Liver (tissue), 9 donors: ENCODE measurements around the gene CAMK2B. TPM values are rescaled to one million over a fixed set of nuclear protein-coding genes. Genes with fewer than 3 reads are reported as not detected.

Experiments used
- DNase-seq: peaks from one replicate; pipeline ENCODE4 v3.0.0-alpha.2; 2017; ENCODE audit warnings: low spot score
- H3K27ac ChIP-seq, 2 donors: one replicate each; pipeline ENCODE4 v1.7.0; 2013; ENCODE audit warnings: inconsistent platforms in 2 of 2, low read length in 2 of 2, control low read depth in 1 of 2, low read depth in 1 of 2, mild to moderate bottlenecking in 1 of 2
- H3K27me3 ChIP-seq, 4 donors: one replicate each; pipeline versions ENCODE4 v1.6.1 to v1.7.0; 2013; ENCODE audit warnings: low read length in 3 of 4, inconsistent platforms in 1 of 4, mild to moderate bottlenecking in 1 of 4, moderate library complexity in 1 of 4; ENCODE audit not compliant: control insufficient read depth in 4 of 4, insufficient read depth in 4 of 4
- H3K36me3 ChIP-seq, 4 donors: one replicate each; pipeline versions ENCODE4 v1.6.1 to v1.7.0; 2013; ENCODE audit warnings: low read length in 3 of 4, mild to moderate bottlenecking in 3 of 4, low read depth in 1 of 4, moderate library complexity in 1 of 4; ENCODE audit not compliant: control insufficient read depth in 4 of 4, insufficient read depth in 3 of 4
- H3K4me1 ChIP-seq, 4 donors: one replicate each; pipeline versions ENCODE4 v1.6.1 to v1.7.0; 2013; ENCODE audit warnings: low read length in 3 of 4, mild to moderate bottlenecking in 3 of 4, moderate library complexity in 1 of 4; ENCODE audit not compliant: control insufficient read depth in 4 of 4, insufficient read depth in 4 of 4
- H3K4me3 ChIP-seq, 3 donors: one replicate each; pipeline versions ENCODE4 v1.6.1 to v1.7.0; 2013; ENCODE audit warnings: low read length in 3 of 3, control low read depth in 1 of 3, low read depth in 1 of 3, mild to moderate bottlenecking in 1 of 3
- H3K9ac ChIP-seq, 2 donors: one replicate each; pipeline ENCODE4 v1.7.0; 2013; ENCODE audit warnings: low read length in 2 of 2, mild to moderate bottlenecking in 2 of 2, moderate library complexity in 2 of 2, control low read depth in 1 of 2, low read depth in 1 of 2
- H3K9me3 ChIP-seq, 4 donors: one replicate each; pipeline versions ENCODE4 v1.6.1 to v1.7.0; 2013; ENCODE audit warnings: low read length in 3 of 4; ENCODE audit not compliant: control insufficient read depth in 4 of 4
- CTCF ChIP-seq: fragments of 150-350 bp; IDR thresholded peaks from 2 replicates; pipeline ENCODE4 v1.5.1; 2017; ENCODE audit warnings: improper control_type of control experiment, low read depth, low read length; ENCODE audit not compliant: missing input control
- GABPA ChIP-seq, 2 donors: IDR thresholded peaks in 1 of 2; conservative IDR thresholded peaks in 1 of 2; 2 replicates each; pipeline ENCODE4 v1.6.1; 2016; ENCODE audit warnings: antibody characterized with exemption in 2 of 2, mild to moderate bottlenecking in 1 of 2, moderate library complexity in 1 of 2
- HNF4A ChIP-seq, 2 donors: conservative IDR thresholded peaks; 2 replicates each; pipeline ENCODE4 v1.6.1; 2016; ENCODE audit warnings: antibody characterized with exemption in 2 of 2, mild to moderate bottlenecking in 2 of 2
- HNF4G ChIP-seq: IDR thresholded peaks from 2 replicates; pipeline ENCODE4 v1.6.1; 2016; ENCODE audit warnings: antibody characterized with exemption
- MAX ChIP-seq: IDR thresholded peaks from 2 replicates; pipeline ENCODE4 v1.6.1; 2016; ENCODE audit warnings: antibody characterized with exemption
- RAD21 ChIP-seq, 2 donors: IDR thresholded peaks; 2 replicates each; pipeline ENCODE4 v1.6.1; 2016; ENCODE audit warnings: antibody characterized with exemption in 2 of 2, mild to moderate bottlenecking in 2 of 2
- REST ChIP-seq: IDR thresholded peaks from 2 replicates; pipeline ENCODE4 v1.6.1; 2016; ENCODE audit warnings: antibody characterized with exemption, mild to moderate bottlenecking
- RXRA ChIP-seq, 2 donors: IDR thresholded peaks; 2 replicates each; pipeline ENCODE4 v1.6.1; 2017 to 2018; ENCODE audit warnings: antibody characterized with exemption in 2 of 2, mild to moderate bottlenecking in 1 of 2
- TAF1 ChIP-seq: conservative IDR thresholded peaks from 2 replicates; pipeline ENCODE4 v1.6.1; 2016; ENCODE audit warnings: antibody characterized with exemption, mild to moderate bottlenecking
- YY1 ChIP-seq: IDR thresholded peaks from 2 replicates; pipeline ENCODE4 v1.6.1; 2016; ENCODE audit warnings: antibody characterized with exemption, mild to moderate bottlenecking
- ZBTB33 ChIP-seq: IDR thresholded peaks from 2 replicates; pipeline ENCODE4 v1.6.1; 2016; ENCODE audit warnings: antibody characterized with exemption
- WGBS: extraction: QIAGEN DNeasy Blood & Tissue Kit; methylation state at CpG from one replicate; pipeline ENCODE4 v1.1.7; 2013; 5-methylcytosine and 5-hydroxymethylcytosine counted together
- polyA plus RNA-seq, 2 donors: library from polyadenylated mRNA; stranded (reverse) in 1 of 2; unstranded in 1 of 2; fragments of 200-250 nt in 1 of 2; fragments of >200 nt in 1 of 2; fragmentation: Nextera tagmentation in 1 of 2; extraction: Ambion mirVana in 1 of 2; gene quantifications; one replicate each; pipeline versions ENCODE4 v1.2.1 to v1.2.3, GENCODE V29; 2013 to 2015
- total RNA-seq, 2 donors: library from RNA; depleted of rRNA; stranded (reverse); fragments of >200 nt; gene quantifications; one replicate each; pipeline ENCODE4 v1.2.3, GENCODE V29; 2014
- donor health status: healthy.
- donor health status: healthy.
- donor health status: healthy.
- donor health status: healthy.
- donor health status: healthy.

Gene CAMK2B
- total and polyA plus RNA-seq, 4 donors: 2.1 to 3.3 (median 2.2) TPM; not detected in 1

GRCh38 chr7:44338600-44338999 is 13.2 kb upstream of the CAMK2B start:
- WGBS: 79% methylated on average over 3 of the region's 3 CpGs
- Histone ChIP-seq H3K4me1 (no peaks in the 10 kb centered on the region), H3K36me3 (no peaks in the 10 kb centered on the region), H3K4me3 (no peak overlapping the region), H3K27ac (no peak overlapping the region), H3K9me3 (no peaks in the 10 kb centered on the region), H3K9ac (no peak overlapping the region), H3K27me3 (no peaks in the 10 kb centered on the region)
- no peak for DNase-seq
- TF ChIP-seq TAF1 (no peak), HNF4A (conservative IDR thresholded peaks at IDR 0.05) (no peak), REST (no peak), GABPA (IDR thresholded peaks at IDR 0.05 in 1 of 2, conservative IDR thresholded peaks at IDR 0.05 in 1 of 2) (no peak), CTCF (no peak), RAD21 (IDR thresholded peaks at IDR 0.05) (no peak)

- TF ChIP-seq HNF4G (no peak), MAX (no peak), RXRA (IDR thresholded peaks at IDR 0.05) (no peak), ZBTB33 (no peak), REST (no peak), RAD21 (IDR thresholded peaks at IDR 0.05) (no peak), YY1 (no peak)
- 88% methylated on average over 11 of the region's 11 CpGs for WGBS
- no peaks in the 10 kb centered on the region for H3K27me3 ChIP-seq
- no peak overlapping the region for H3K4me3 ChIP-seq
- no peak for DNase-seq
- no peaks in the 10 kb centered on the region for H3K36me3 ChIP-seq
- H3K9me3 ChIP-seq: no peaks in the 10 kb centered on the region
- no peak overlapping the region for H3K27ac ChIP-seq
- no peak overlapping the region for H3K9ac ChIP-seq
- no peaks in the 10 kb centered on the region for H3K4me1 ChIP-seq
These were observed 11.1 kb upstream of the CAMK2B start for GRCh38 chr7:44336491-44336890.
